ENCODE data around the gene PRSS2. TPM values are rescaled to one million over a fixed set of nuclear protein-coding genes. Genes with fewer than 3 reads are reported as not detected.

PRSS2 gene
- total RNA-seq, 1 donor from 2014 or later, result not detected

DNA sequence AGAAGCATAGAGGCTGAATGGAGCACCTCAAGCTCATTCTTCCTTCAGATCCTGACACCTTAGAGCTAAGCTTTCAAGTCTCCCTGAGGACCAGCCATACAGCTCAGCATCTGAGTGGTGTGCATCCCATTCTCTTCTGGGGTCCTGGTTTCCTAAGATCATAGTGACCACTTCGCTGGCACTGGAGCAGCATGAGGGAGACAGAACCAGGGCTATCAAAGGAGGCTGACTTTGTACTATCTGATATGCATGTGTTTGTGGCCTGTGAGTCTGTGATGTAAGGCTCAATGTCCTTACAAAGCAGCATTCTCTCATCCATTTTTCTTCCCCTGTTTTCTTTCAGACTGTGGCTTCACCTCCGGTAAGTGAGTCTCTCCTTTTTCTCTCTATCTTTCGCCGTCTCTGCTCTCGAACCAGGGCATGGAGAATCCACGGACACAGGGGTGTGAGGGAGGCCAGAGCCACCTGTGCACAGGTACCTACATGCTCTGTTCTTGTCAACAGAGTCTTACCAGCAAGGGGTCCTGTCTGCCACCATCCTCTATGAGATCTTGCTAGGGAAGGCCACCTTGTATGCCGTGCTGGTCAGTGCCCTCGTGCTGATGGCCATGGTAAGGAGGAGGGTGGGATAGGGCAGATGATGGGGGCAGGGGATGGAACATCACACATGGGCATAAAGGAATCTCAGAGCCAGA lies 31.0 kb downstream of the PRSS2 start:
- peaks cover 87% of the 10 kb centered on the region for H3K36me3 Mint-ChIP-seq (ENCODE audit: low read depth)
- DNase-seq (ENCODE audit: low spot score), result no peak
- peak overlapping the region; percentile 99 for H3K27ac Mint-ChIP-seq
- H3K9me3 Mint-ChIP-seq, result no peaks in the 10 kb centered on the region
- intact Hi-C loops (cut with micrococcal nuclease), result no loop called here
- H3K4me1 Mint-ChIP-seq (ENCODE audit: low read depth), result peaks cover 81% of the 10 kb centered on the region
- H3K27me3 Mint-ChIP-seq (ENCODE audit: low read depth), result no peaks in the 10 kb centered on the region
- peak overlapping the region; percentile 95 for H3K4me3 Mint-ChIP-seq (ENCODE audit: low read depth)

DNA sequence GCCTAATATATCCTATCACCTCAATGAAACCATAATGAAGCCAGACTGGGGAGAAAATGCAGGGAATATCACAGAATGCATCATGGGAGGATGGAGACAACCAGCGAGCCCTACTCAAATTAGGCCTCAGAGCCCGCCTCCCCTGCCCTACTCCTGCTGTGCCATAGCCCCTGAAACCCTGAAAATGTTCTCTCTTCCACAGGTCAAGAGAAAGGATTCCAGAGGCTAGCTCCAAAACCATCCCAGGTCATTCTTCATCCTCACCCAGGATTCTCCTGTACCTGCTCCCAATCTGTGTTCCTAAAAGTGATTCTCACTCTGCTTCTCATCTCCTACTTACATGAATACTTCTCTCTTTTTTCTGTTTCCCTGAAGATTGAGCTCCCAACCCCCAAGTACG lies 31.5 kb downstream of the PRSS2 start:
- Mint-ChIP-seq H3K4me1 (ENCODE audit: low read depth) (peaks cover 86% of the 10 kb centered on the region), H3K36me3 (ENCODE audit: low read depth) (peaks cover 86% of the 10 kb centered on the region), H3K9me3 (no peaks in the 10 kb centered on the region), H3K27ac (peak overlapping the region; percentile 99), H3K27me3 (ENCODE audit: low read depth) (no peaks in the 10 kb centered on the region), H3K4me3 (ENCODE audit: low read depth) (peak overlapping the region; percentile 95)
- intact Hi-C loops (cut with micrococcal nuclease), result no loop called here
- DNase-seq (ENCODE audit: low spot score), result no peak

DNA sequence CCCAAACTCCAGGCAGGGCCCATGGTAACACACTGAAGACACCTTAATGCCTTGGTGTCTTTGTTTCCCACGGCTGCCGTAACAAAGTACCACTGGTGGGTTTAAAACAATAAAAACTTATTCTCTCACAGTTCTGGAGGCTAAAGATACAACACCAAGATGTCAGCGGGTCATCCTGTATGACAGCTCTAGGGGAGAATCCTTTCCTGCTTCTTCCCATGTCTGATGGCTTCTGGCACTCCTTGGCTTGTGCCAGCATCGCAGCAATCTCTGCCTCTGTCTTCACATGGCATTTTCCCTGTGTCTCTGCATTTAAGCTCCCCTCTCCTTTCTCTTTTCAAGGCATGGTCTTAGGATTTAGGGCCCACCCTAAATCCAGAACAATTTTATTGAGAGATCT lies 33.1 kb downstream of the PRSS2 start:
- Mint-ChIP-seq H3K9me3 (no peaks in the 10 kb centered on the region), H3K27me3 (ENCODE audit: low read depth) (no peaks in the 10 kb centered on the region), H3K36me3 (ENCODE audit: low read depth) (peaks cover 70% of the 10 kb centered on the region), H3K4me3 (ENCODE audit: low read depth) (peak overlapping the region; percentile 18), H3K27ac (peak overlapping the region; percentile 99), H3K4me1 (ENCODE audit: low read depth) (peaks cover 94% of the 10 kb centered on the region)
- DNase-seq (ENCODE audit: low spot score), result no peak
- intact Hi-C loops (cut with micrococcal nuclease), result no loop called here

DNA sequence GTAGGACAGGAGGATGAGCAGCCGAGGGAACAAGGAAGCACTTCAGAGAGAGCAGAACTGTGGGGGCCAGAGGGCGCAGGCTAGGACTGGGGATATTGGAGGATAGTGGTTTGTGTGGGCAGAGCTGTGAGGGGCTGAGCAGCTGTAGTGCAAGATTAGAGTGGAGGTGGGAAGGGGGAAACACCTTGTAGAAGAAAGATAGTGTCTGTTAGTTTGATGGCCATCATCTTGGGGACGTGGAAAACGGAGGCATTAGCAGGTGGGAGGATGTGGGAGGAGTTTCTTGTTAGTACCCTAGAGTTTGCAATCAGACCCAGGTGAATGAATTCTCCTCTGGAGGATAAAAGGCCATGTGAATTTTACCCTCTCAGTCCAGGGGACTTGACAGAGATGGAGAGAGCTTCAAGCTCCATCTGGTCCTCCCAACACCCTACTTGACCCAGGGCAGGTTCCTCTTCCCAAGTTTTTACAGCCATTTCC lies 34.0 kb downstream of the PRSS2 start:
- intact Hi-C loops (cut with micrococcal nuclease), result loop anchor here (5.0 kb wide), 3 partner anchors 438 to 1217 kb away; partner anchors contain the start of gene SSBP1
- peaks cover 94% of the 10 kb centered on the region for H3K4me1 Mint-ChIP-seq (ENCODE audit: low read depth)
- peaks cover 61% of the 10 kb centered on the region for H3K36me3 Mint-ChIP-seq (ENCODE audit: low read depth)
- DNase-seq (ENCODE audit: low spot score), result no peak
- H3K4me3 Mint-ChIP-seq (ENCODE audit: low read depth), result peak overlapping the region; percentile 18
- peak overlapping the region; percentile 99 for H3K27ac Mint-ChIP-seq
- no peaks in the 10 kb centered on the region for H3K9me3 Mint-ChIP-seq
- no peaks in the 10 kb centered on the region for H3K27me3 Mint-ChIP-seq (ENCODE audit: low read depth)

DNA sequence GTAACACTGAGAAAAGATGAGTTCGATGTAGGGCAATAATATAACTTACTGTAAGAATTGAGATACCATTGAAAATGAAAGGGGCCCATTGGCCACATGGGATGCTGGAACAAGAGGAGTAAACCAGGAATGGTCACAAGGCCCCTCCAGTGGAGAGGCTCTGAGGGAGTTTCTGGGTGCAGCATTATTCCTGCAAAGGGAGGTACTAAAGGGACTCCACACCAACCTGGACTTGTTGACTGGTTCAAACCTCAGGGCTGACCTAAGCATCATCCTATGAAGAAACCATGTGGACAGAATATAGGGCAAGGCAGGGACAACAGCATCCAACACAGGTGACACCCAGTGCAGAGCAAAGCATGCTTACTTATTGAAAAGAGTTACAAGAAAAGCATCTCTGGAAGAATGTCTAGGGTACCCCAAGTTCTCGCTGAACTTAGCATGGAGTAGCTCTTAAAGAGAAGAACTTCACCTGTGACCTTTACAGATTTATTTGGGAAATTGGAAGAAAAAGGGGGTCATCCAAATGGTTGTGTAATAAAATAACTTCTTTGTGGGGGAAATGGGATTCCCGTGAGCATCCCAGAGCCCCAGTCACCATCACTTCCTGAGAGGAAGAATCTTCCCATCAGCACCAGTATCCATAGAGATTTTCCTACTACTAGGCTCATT lies 34.7 kb downstream of the PRSS2 start:
- Mint-ChIP-seq H3K4me1 (ENCODE audit: low read depth) (peaks cover 94% of the 10 kb centered on the region), H3K27ac (peak overlapping the region; percentile 99), H3K36me3 (ENCODE audit: low read depth) (peaks cover 54% of the 10 kb centered on the region), H3K27me3 (ENCODE audit: low read depth) (no peaks in the 10 kb centered on the region), H3K4me3 (ENCODE audit: low read depth) (peak overlapping the region; percentile 18), H3K9me3 (no peaks in the 10 kb centered on the region)
- intact Hi-C loops (cut with micrococcal nuclease), result loop anchor here (5.0 kb wide), 3 partner anchors 437 to 1218 kb away; partner anchors contain the start of gene SSBP1
- no peak for DNase-seq (ENCODE audit: low spot score)

DNA sequence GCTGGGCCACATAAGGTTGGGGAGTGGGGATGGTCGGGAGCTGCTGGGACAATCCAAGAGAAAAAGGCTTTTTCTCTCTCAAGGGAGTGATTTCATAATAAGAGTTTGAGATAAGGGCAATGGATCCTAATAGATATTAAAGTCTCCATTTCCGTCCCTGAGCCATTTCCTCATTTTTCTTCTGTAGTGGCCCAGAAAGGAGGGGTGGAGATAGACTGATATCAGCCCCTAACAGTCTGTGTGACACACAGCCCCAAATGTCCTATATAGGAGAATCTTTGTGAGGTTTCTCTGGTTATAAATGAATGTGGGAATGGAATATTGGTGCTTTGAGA lies 35.2 kb downstream of the PRSS2 start:
- H3K36me3 Mint-ChIP-seq (ENCODE audit: low read depth), result peaks cover 49% of the 10 kb centered on the region

DNA sequence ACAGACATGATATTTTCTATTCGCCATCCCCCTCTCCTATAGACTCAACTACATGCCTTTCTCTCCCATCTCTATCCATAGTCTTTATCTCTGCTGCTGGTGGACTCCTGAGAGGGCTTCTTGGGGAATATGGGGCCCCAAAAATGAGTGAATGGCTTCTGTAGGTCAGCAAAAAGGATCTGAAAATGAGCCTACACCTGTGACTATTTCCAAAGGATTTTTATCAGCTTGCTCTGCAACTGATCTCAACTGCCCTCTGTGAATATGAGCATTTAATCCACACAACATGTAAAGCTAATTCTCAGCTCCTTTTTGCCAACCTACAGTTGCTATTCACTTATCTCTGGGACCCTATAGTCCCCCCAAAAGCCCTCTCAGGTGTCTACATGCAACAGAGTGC lies 36.2 kb downstream of the PRSS2 start:
- Mint-ChIP-seq H3K36me3 (ENCODE audit: low read depth) (peaks cover 40% of the 10 kb centered on the region), H3K4me3 (ENCODE audit: low read depth) (peak overlapping the region; percentile 45), H3K4me1 (ENCODE audit: low read depth) (peaks cover 93% of the 10 kb centered on the region), H3K9me3 (no peaks in the 10 kb centered on the region), H3K27ac (peak overlapping the region; percentile 99), H3K27me3 (ENCODE audit: low read depth) (no peaks in the 10 kb centered on the region)
- intact Hi-C loops (cut with micrococcal nuclease), result loop anchor here (5.0 kb wide), 3 partner anchors 435 to 1220 kb away; partner anchors contain the start of gene SSBP1
- DNase-seq (ENCODE audit: low spot score), result no peak

More for the DNA sequence above, 35.2 kb downstream of the PRSS2 start:
- Mint-ChIP-seq H3K27ac (peak overlapping the region; percentile 99), H3K27me3 (ENCODE audit: low read depth) (no peaks in the 10 kb centered on the region), H3K9me3 (no peaks in the 10 kb centered on the region), H3K4me3 (ENCODE audit: low read depth) (no peak overlapping the region), H3K4me1 (ENCODE audit: low read depth) (peaks cover 93% of the 10 kb centered on the region)
- intact Hi-C loops (cut with micrococcal nuclease), result loop anchor here (5.0 kb wide), 3 partner anchors 436 to 1219 kb away; partner anchors contain the start of gene SSBP1
- DNase-seq (ENCODE audit: low spot score), result no peak

DNA sequence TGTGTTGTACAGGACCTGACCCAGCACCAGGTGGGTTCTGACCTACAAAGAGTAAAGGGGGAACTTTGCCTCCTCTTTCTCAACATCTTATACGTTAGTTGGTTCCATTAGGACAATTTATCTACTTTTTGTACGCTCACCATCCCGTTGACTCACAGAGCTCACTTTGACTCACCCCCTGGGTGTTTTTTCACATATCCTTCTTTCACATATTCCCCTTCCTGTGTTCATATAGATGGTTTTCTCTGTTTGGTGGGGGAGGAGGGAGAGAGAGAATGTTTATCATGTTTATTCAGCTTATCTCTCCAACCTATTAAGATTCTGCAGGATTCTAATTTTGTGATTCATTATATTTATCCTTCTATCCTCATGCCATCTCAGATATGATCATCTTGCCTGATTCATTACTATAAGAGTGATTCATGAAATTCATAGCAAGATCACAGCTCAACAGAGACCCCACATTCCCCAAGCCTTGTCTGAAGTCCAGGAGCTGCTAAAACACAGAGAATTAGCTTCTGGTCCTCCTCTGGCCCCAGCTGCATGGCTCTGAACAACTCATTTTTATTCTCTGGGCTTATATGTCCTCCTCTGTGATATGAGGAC lies 37.2 kb downstream of the PRSS2 start:
- H3K9me3 Mint-ChIP-seq, result no peaks in the 10 kb centered on the region
- no peak for DNase-seq (ENCODE audit: low spot score)
- intact Hi-C loops (cut with micrococcal nuclease), result loop anchor here (1.0 to 5.0 kb wide), 11 partner anchors 8 to 1243 kb away; partner anchors contain the start of genes CASP2, SSBP1 and ZYX
- H3K27me3 Mint-ChIP-seq (ENCODE audit: low read depth), result no peaks in the 10 kb centered on the region
- peak overlapping the region; percentile 76 for H3K4me3 Mint-ChIP-seq (ENCODE audit: low read depth)
- peak overlapping the region; percentile 99 for H3K27ac Mint-ChIP-seq
- peaks cover 94% of the 10 kb centered on the region for H3K4me1 Mint-ChIP-seq (ENCODE audit: low read depth)
- peaks cover 30% of the 10 kb centered on the region for H3K36me3 Mint-ChIP-seq (ENCODE audit: low read depth)

DNA sequence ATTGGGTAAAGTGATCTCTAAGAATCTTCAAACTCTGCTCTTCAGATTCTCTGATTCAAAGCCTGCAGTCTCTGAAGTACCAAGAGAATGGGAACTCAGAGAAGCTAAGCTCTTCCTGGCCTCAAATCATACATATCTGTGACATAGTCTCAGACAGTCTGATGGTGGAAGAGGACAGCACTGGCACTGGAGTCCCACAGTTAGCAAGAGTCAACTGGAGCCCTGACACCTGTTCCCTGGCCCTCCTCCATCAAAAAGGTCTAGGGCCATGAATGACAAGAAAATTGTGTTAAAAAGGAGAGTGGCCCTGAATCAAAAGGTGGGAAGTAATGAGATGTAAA lies 37.7 kb downstream of the PRSS2 start:
- peaks cover 26% of the 10 kb centered on the region for H3K36me3 Mint-ChIP-seq (ENCODE audit: low read depth)
- intact Hi-C loops (cut with micrococcal nuclease), result loop anchor here (1.0 to 5.0 kb wide), 11 partner anchors 8 to 1244 kb away; partner anchors contain the start of genes CASP2, SSBP1 and ZYX
- no peak for DNase-seq (ENCODE audit: low spot score)
- H3K9me3 Mint-ChIP-seq, result no peaks in the 10 kb centered on the region
- peak overlapping the region; percentile 76 for H3K4me3 Mint-ChIP-seq (ENCODE audit: low read depth)
- no peaks in the 10 kb centered on the region for H3K27me3 Mint-ChIP-seq (ENCODE audit: low read depth)
- peak overlapping the region; percentile 99 for H3K27ac Mint-ChIP-seq
- peaks cover 94% of the 10 kb centered on the region for H3K4me1 Mint-ChIP-seq (ENCODE audit: low read depth)

DNA sequence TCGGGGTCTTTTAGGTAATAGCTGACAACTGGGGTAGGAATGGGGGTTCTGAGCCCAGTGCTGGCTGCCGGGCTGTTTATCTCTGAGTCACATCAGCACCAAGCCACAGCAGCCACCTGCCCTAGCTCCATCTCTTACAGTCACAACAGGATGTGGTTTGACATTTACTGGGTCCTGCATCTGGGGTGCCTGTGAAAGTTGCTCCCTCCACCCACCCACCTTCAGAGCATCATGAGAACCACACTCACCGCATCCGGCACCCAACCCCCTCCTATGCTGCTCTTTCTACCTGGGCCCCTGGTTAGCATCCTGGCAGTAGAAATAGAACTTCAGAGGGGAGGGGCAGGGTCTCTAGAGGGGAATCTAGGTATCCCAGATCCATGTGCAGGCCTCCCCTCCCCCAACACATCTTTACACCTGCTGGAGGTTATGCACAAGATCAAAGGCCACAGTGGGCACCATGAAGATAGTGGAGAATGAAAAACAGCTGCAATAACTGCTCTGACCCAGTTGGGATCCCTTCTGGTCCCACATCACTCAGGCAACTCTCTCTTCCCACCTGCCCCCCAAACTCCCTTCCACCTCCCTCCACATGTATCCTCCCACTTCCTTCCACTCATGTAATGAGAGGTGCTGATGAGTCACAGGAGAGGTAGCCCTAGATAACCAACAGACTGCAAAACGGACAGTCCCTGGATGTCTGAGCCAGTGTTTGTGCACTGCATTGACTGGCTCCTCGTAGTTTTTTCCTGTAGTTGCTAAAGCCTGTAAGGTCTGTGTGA lies 38.2 kb downstream of the PRSS2 start:
- Mint-ChIP-seq H3K36me3 (ENCODE audit: low read depth) (peaks cover 20% of the 10 kb centered on the region), H3K9me3 (no peaks in the 10 kb centered on the region), H3K27ac (peak overlapping the region; percentile 99), H3K27me3 (ENCODE audit: low read depth) (no peaks in the 10 kb centered on the region), H3K4me1 (ENCODE audit: low read depth) (peaks cover 89% of the 10 kb centered on the region), H3K4me3 (ENCODE audit: low read depth) (peak overlapping the region; percentile 76)
- peak; percentile 95 for DNase-seq (ENCODE audit: low spot score)
- intact Hi-C loops (cut with micrococcal nuclease), result loop anchor here (1.0 to 5.0 kb wide), 12 partner anchors 9 to 1244 kb away; partner anchors contain the start of genes CASP2, SSBP1 and ZYX

DNA sequence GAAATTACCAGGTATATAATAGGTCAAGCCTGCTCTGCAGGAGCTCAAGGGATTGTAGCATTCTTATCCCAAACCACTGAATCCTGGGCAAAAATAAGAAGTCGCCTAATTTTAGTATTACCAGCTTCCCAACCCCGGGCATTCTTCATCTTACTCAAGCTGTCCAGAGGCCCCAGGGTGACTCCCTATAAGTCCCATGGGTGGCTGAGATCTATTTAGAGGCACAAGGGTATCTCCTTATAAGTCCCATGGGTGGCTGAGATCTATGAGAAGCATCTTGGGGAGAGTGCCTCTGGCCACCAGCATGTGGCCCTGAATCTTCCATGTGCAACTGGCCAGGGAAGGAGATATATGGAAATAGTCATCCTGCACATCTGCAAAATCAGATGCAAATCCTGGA lies 38.9 kb downstream of the PRSS2 start:
- Mint-ChIP-seq H3K4me3 (ENCODE audit: low read depth) (peak overlapping the region; percentile 76), H3K4me1 (ENCODE audit: low read depth) (peaks cover 82% of the 10 kb centered on the region), H3K27me3 (ENCODE audit: low read depth) (no peaks in the 10 kb centered on the region), H3K9me3 (no peaks in the 10 kb centered on the region), H3K27ac (peak overlapping the region; percentile 99), H3K36me3 (ENCODE audit: low read depth) (peaks cover 13% of the 10 kb centered on the region)
- DNase-seq (ENCODE audit: low spot score), result no peak
- intact Hi-C loops (cut with micrococcal nuclease), result loop anchor here (1.0 to 5.0 kb wide), 11 partner anchors 15 to 1245 kb away; partner anchors contain the start of genes CASP2, SSBP1 and ZYX

DNA sequence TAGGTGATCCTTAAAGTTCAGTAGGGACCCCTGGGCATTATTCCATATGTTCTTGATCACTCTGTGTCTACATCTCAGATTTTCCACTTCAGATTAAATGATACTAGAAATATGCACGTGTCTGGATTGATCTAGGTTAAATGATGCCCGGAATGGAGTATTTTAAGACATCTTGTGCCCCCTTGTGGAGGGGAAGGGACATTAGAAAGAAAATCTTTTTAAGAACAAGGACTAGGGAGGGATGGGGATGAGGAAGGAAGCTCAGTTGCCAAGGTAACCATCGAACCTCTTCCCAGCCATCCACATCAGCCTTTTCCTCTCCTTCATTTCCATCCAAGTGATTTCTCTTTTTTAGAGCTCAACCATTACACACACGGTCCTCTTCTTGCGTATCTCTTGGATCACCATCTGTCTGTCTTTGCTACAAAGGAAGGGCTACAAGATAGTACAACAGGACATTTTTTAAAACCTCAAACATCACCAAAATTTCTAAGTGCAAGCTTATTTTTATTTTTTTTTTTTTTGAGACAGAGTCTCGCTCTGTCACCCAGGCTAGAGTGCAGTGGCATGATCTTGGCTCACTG lies 40.5 kb downstream of the PRSS2 start:
- no peak for DNase-seq (ENCODE audit: low spot score)
- peaks cover 68% of the 10 kb centered on the region for H3K4me1 Mint-ChIP-seq (ENCODE audit: low read depth)
- H3K4me3 Mint-ChIP-seq (ENCODE audit: low read depth), result peak overlapping the region; percentile 76
- H3K27ac Mint-ChIP-seq, result peak overlapping the region; percentile 92
- H3K36me3 Mint-ChIP-seq (ENCODE audit: low read depth), result peaks cover 4% of the 10 kb centered on the region
- H3K9me3 Mint-ChIP-seq, result no peaks in the 10 kb centered on the region
- peaks cover 7% of the 10 kb centered on the region for H3K27me3 Mint-ChIP-seq (ENCODE audit: low read depth)
- intact Hi-C loops (cut with micrococcal nuclease), result loop anchor here (1.0 kb wide), 5 partner anchors 142 to 508 kb away; no protein-coding TSS in a partner anchor
